Measurements from ENCODE around the gene MVD. TPM values are rescaled to one million over a fixed set of nuclear protein-coding genes. Genes with fewer than 3 reads are reported as not detected.

Gene MVD
- total and polyA plus RNA-seq, 2 experiments from 2014 or later: 95.3 to 149 TPM

DNA sequence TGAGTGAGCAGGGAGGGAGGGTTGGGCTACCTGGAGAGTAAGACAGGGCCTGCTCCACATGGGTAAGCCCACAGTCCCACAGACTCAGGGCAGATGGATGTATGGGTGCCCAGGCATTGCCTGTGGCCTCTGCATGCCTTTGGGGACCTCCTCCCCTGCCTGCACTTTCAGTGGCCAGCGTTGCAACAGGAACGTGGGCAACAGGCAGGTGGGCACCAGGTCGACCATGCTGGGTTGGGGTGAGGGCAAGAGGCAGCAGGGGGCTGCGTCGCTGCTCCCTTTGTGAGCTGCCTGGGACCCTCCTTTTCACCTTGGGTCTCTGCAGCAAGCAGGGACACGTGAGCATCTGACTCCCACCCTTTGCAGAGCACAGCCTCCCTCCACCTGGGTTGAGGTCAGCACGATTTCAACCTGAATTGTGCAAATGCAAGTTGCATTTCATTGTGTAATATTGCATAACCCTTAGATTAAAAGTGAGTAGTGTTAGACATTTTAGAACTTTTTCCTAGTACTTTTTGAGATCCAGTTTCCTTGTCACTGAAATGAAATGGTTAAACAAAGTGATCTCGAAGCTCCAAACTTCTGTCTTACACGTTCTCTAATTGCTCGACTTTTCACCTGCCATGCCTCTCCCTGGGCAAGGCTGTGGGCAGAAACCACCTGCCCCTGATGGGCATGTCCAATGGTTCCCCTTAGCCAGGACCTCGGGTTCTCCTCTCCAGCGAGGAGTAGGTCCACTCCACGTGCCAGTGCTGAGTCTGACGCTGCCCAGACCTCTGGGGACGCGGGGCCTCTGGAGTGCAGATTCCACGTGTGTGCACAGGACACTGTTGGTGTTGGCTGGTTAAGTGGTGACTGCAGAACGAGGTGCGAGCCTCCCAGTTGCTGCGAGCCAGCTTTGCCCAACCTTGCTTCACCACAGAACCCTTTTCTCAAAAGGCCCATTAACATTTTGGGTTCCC, 57.4 kb downstream of the MVD start:
- Histone ChIP-seq H4K20me1 (replicated peaks; ENCODE audit: insufficient read depth) (peaks cover 12% of the 10 kb centered on the region), H3F3A (replicated peaks; ENCODE audit: low read depth) (peaks cover 13% of the 10 kb centered on the region), H3K9me2 (ENCODE audit: insufficient read depth) (no peaks in the 10 kb centered on the region), H3K36me3 (ENCODE audit: insufficient read depth) (peaks cover 17% of the 10 kb centered on the region; the same call in 1 of the 2 replicates), H3K27ac (ENCODE audit: low read depth) (no peak overlapping the region), H3K27me3 (ENCODE audit: insufficient read depth) (no peaks in the 10 kb centered on the region), H3K4me2 (no peak overlapping the region), H3K4me3 (no peak overlapping the region), H2AFZ (no peak overlapping the region), H3K79me2 (replicated peaks; ENCODE audit: insufficient read depth) (no peaks in the 10 kb centered on the region; the same call in 1 of the 2 replicates), H3K4me1 (ENCODE audit: insufficient read depth) (peaks cover 3% of the 10 kb centered on the region; the same call in 1 of the 2 replicates)
- Mint-ChIP-seq H3K9me3 (no peaks in the 10 kb centered on the region), H3K27ac (no peak overlapping the region), H3K36me3 (ENCODE audit: low read depth) (peaks cover 55% of the 10 kb centered on the region), H3K4me3 (no peak overlapping the region), H3K4me1 (peaks cover 22% of the 10 kb centered on the region), H3K27me3 (ENCODE audit: insufficient read depth, low read depth, poor library complexity) (peaks cover 3% of the 10 kb centered on the region)
- DNase-seq (ENCODE audit: low spot score): no peak
- no peak for ATAC-seq
- TF ChIP-seq EZH2phosphoT487 (IDR thresholded peaks at IDR 0.05; ENCODE audit: unreplicated experiment): no peak
- TF ChIP-seq NANOG (IDR thresholded peaks at IDR 0.05; ENCODE audit: borderline replicate concordance): no peak
- no peak for TF ChIP-seq ZNF462 (CRISPR knock-in tag; IDR thresholded peaks at IDR 0.05)
- no peak for TF ChIP-seq POLR2AphosphoS5 (IDR thresholded peaks at IDR 0.05; ENCODE audit: low read depth)
- no peak for TF ChIP-seq JUNB (IDR thresholded peaks at IDR 0.05; ENCODE audit: unreplicated experiment)
- no peak for TF ChIP-seq CREB1 (CRISPR knock-in tag; IDR thresholded peaks at IDR 0.05; ENCODE audit: low read depth)
- TF ChIP-seq REST (IDR thresholded peaks at IDR 0.05; ENCODE audit: unreplicated experiment): no peak
- no peak for TF ChIP-seq CTCF (conservative IDR thresholded peaks at IDR 0.05; ENCODE audit: low read depth in 2 of 2)
- no peak for TF ChIP-seq STAT1 (IDR thresholded peaks at IDR 0.05; ENCODE audit: unreplicated experiment)
- no peak for TF ChIP-seq ETS1 (IDR thresholded peaks at IDR 0.05)
- no peak for TF ChIP-seq ZNF331 (CRISPR knock-in tag; IDR thresholded peaks at IDR 0.05; ENCODE audit: low read depth)
- TF ChIP-seq ZNF114 (CRISPR knock-in tag; IDR thresholded peaks at IDR 0.05): no peak
- TF ChIP-seq EZH2 (IDR thresholded peaks at IDR 0.05; ENCODE audit: low read depth, unreplicated experiment): no peak

All from GM23338 (cell line).